ENCODE data around the gene SLC25A10. TPM values are rescaled to one million over a fixed set of nuclear protein-coding genes. Genes with fewer than 3 reads are reported as not detected.

SLC25A10 gene, protein sequence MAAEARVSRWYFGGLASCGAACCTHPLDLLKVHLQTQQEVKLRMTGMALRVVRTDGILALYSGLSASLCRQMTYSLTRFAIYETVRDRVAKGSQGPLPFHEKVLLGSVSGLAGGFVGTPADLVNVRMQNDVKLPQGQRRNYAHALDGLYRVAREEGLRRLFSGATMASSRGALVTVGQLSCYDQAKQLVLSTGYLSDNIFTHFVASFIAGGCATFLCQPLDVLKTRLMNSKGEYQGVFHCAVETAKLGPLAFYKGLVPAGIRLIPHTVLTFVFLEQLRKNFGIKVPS
- 11.6 TPM for total RNA-seq

GRCh38 chr17:81711814-81712467 lies at the start of gene SLC25A10:
TSS of gene SLC25A10 (plus strand) at chr17:81712284. CDS start at chr17:81712427, 143 bp downstream.
- DNase-seq (ENCODE audit: low read depth in 2 of 3, low spot score in 2 of 3) = peak; percentile 67 to 81 (median 73)

GRCh38 chr17:81664051-81664470 lies 48.0 kb upstream of the SLC25A10 start:
- no peak for DNase-seq (ENCODE audit: low read depth in 2 of 3, low spot score in 2 of 3)

- DNase-seq (ENCODE audit: low read depth in 2 of 3, low spot score in 2 of 3) = peak in 2 of 3 donors; percentile 29 to 39
Observed at GRCh38 chr17:81665205-81666091, 46.6 kb upstream of the SLC25A10 start.

- peak in 1 of 3 donors; percentile 82 for DNase-seq (ENCODE audit: low read depth in 2 of 3, low spot score in 2 of 3)
Observed at GRCh38 chr17:81666092-81666341, 46.1 kb upstream of the SLC25A10 start.

DNA sequence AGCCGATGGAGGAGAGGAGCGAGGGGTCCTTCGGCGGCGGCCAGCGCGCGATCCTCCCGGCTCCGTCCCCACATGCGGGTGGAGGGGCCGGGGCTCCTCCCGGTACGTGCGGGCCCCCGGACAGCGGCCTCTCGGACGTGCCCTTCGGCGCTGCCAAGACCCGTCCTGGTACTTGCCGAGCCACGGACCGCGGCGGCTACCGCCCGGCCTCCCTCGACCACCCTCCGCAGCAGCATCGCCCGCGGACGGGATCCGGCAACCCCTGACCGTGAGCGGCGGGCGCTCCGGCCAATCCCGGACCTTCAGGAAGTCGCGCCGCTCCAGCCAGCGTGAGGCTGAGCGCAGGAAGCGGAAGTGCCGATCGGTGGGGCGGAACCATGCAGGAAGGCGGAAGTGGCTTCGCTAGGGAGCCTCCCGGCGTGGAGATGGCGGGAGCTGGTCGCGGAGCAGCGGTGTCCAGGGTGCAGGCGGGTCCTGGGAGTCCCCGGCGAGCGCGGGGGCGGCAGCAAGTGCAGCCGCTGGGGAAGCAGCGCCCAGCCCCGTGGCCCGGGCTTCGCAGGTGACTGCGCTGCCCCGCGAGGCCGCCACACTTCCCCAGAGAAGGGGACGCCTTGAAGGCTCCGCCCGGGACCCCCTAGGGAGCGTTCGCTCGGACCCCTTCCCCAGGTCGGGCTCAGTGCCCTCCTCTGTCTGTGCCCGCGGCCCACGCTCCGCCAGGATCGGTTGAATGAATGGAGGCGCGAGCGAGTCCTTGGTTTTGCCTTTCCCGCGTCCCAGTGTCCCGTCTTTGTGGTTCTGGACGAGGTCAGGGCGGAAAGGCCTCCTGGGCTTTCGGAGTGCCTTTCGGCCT lies 45.5 kb upstream of the SLC25A10 start, which contains the start of the genes CCDC137 and OXLD1:
Gene CCDC137 (plus strand): TSS at position 396 of the 850 bp plus-strand sequence. CDS start 30 bp downstream, at position 426.
Gene OXLD1 (minus strand): TSS at position 264 of the 850 bp plus-strand sequence. CDS start 28 bp downstream, at position 236.
- DNase-seq (ENCODE audit: low read depth in 2 of 3, low spot score in 2 of 3) = peak; percentile 82 to 96 (median 94)

GRCh38 chr17:81667754-81668153 lies 44.3 kb upstream of the SLC25A10 start:
- no peak for DNase-seq (ENCODE audit: low read depth in 2 of 3, low spot score in 2 of 3)

- no peak for DNase-seq (ENCODE audit: low read depth in 2 of 3, low spot score in 2 of 3)
Observed at GRCh38 chr17:81672504-81672903, 39.6 kb upstream of the SLC25A10 start.

DNA sequence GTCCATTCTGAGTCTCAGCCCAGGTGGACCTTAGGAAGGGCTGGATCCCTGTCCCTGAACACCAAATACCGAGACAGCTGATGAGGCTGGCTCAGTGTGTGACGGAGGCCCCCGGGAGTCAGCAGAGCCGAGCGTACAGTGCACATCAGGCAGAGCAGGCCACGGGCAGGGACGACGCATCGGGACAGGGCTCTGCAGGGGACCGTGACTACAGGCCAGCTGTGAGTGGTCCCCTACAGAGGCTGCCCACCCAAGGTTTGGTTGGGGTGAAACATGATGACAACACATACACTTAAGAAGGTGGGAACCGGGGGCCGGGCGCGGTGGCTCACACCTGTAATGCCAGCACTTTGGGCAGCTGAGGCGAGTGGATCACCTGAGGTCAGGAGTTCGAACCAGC lies 39.1 kb upstream of the SLC25A10 start:
- no peak for DNase-seq (ENCODE audit: low read depth in 2 of 3, low spot score in 2 of 3)

GRCh38 chr17:81673561-81674258 lies 38.4 kb upstream of the SLC25A10 start:
- DNase-seq (ENCODE audit: low read depth in 2 of 3, low spot score in 2 of 3) = no peak

- DNase-seq (ENCODE audit: low read depth in 2 of 3, low spot score in 2 of 3) = peak in 2 of 3 donors; percentile 18 to 24
Observed at GRCh38 chr17:81675515-81676221, 36.4 kb upstream of the SLC25A10 start.

- no peak for DNase-seq (ENCODE audit: low read depth in 2 of 3, low spot score in 2 of 3)
Observed at GRCh38 chr17:81676906-81677305, 35.2 kb upstream of the SLC25A10 start.

DNA sequence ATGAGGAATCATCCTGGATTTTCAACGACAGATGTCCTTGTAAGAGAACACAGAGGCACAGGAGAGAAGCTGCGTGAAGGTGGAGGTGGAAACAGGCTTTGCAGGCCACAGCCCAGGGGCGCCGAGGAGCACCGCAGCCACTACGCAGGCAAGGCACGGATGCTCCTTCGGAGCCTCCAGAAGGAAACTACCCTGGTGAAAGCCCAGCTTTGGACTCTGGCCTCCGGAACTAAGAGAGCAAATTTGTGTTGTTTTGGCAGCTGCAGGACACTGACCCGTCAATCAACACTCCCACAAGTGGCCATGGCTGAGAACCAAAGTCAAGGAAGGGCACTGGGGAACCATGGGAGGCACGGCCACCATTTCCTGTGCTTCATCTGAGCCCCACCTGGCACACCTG lies 31.9 kb upstream of the SLC25A10 start:
- no peak for DNase-seq (ENCODE audit: low read depth in 2 of 3, low spot score in 2 of 3)

- DNase-seq (ENCODE audit: low read depth in 2 of 3, low spot score in 2 of 3) = no peak
Observed at GRCh38 chr17:81681672-81682071, 30.4 kb upstream of the SLC25A10 start.

GRCh38 chr17:81682565-81683207 lies 29.4 kb upstream of the SLC25A10 start:
- DNase-seq (ENCODE audit: low read depth in 2 of 3, low spot score in 2 of 3) = no peak

- no peak for DNase-seq (ENCODE audit: low read depth in 2 of 3, low spot score in 2 of 3)
Observed at GRCh38 chr17:81683208-81683583, 28.9 kb upstream of the SLC25A10 start.

DNA sequence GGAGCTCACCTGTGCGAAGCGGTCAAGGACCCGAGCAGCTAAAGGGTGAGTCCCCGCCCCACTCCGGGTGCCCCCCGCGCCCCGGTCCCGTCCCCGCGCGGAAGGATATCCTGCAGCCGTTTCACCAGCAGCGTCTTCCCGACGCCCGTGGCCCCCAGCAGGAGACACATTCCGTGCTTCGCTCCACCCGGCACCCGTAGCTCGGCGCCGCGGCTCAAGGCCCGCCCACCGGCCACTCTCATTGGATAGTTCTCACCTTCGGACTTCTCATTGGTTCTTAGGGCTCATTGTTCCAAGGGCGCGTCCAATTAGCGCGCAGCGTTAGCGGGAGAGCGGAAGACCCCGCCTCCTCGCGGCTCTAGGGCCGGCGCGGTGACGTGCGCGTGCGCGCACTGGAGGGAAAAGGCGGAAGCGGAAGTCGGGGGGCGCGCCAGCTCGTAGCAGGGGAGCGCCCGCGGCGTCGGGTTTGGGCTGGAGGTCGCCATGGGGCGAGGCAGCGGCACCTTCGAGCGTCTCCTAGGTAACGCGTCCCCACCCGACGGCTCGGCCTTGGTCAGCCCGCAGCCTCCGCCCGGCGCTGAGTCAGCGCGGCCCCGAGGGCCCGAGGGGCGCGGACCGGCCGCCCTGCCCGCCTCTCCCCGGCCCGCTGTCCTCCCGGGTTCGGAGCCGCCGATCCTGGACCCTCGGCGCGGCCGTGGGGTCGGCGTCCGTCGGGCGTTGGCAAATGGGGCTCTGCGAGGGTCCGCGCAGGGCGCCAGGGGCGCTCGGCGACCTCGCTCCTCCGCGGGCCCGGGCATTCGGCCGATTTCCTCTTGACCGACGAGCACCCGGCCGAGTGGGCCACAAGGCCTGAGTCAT lies 28.3 kb upstream of the SLC25A10 start, which contains the start of the genes ARL16 and HGS:
Gene ARL16 (minus strand): TSS at position 214 of the 858 bp plus-strand sequence. CDS start 44 bp downstream, at position 170.
Gene HGS (plus strand): TSS at position 428 of the 858 bp plus-strand sequence. CDS start 56 bp downstream, at position 484.
- peak; percentile 98 to 99 (median 99) for DNase-seq (ENCODE audit: low read depth in 2 of 3, low spot score in 2 of 3)

GRCh38 chr17:81684442-81684911 lies 27.6 kb upstream of the SLC25A10 start:
- no peak for DNase-seq (ENCODE audit: low read depth in 2 of 3, low spot score in 2 of 3)
